ENCODE results near the gene TRAPPC12.
A peak's percentile ranks its signal among the peaks of the same experiment; 100 is the strongest.
"Not testable (repeated sequence)": the region's sequence is repeated elsewhere in the genome, so short reads cannot be mapped to it uniquely, and the experiment has no call there.

The TRAPPC12 gene

DNA sequence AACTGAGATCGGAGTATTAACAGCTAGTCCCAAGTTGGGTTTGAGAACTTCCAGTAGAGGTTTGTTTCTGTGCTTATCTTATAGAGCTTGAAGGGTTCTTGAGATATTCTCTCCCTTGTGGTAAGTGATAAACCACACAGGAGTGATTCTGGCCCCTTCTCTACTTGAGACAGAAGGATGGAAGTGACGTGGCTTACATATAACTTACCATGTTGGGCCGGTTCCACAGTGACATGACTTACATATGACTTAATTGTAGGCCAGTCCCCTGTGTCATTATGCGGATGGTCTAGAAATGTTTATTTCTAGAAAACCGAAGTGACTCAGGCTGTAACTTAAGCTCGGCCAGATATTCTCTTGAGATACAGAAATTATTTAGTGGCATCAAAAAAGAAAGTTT is 62.7 kb downstream of the TRAPPC12 start:
- H3K27ac ChIP-seq, result no peak overlapping the region
- no peak for TF ChIP-seq ZFX (IDR thresholded peaks at IDR 0.05; ENCODE audit: borderline replicate concordance)
- TF ChIP-seq, protein P1, sequence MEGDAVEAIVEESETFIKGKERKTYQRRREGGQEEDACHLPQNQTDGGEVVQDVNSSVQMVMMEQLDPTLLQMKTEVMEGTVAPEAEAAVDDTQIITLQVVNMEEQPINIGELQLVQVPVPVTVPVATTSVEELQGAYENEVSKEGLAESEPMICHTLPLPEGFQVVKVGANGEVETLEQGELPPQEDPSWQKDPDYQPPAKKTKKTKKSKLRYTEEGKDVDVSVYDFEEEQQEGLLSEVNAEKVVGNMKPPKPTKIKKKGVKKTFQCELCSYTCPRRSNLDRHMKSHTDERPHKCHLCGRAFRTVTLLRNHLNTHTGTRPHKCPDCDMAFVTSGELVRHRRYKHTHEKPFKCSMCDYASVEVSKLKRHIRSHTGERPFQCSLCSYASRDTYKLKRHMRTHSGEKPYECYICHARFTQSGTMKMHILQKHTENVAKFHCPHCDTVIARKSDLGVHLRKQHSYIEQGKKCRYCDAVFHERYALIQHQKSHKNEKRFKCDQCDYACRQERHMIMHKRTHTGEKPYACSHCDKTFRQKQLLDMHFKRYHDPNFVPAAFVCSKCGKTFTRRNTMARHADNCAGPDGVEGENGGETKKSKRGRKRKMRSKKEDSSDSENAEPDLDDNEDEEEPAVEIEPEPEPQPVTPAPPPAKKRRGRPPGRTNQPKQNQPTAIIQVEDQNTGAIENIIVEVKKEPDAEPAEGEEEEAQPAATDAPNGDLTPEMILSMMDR (IDR thresholded peaks at IDR 0.05), result no peak

DNA sequence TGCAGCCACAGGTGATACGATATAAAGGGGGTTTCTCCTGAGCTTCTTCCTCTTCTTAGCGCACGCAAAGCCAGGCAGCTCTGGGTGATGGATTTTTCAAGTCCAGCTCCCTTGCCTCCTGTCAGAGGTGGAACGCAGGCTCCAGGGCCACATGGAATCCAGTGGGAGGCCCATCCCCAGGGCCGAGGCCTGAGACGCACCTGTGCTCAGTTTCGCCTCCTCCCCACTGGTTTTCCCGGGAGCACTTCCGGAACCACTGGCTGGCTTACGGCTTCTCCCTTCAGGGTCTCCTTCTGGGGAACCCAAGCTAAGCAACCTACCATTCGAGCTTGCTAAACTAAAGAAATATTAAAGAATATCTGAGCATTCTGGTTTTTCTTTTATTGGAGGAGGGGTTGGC is 63.6 kb downstream of the TRAPPC12 start:
- H3K27ac ChIP-seq, result peak overlapping the region; percentile 37; the same call in 1 of the 2 replicates
- no peak for TF ChIP-seq ZFX (IDR thresholded peaks at IDR 0.05; ENCODE audit: borderline replicate concordance)
- TF ChIP-seq, protein P1 (IDR thresholded peaks at IDR 0.05), result no peak

DNA sequence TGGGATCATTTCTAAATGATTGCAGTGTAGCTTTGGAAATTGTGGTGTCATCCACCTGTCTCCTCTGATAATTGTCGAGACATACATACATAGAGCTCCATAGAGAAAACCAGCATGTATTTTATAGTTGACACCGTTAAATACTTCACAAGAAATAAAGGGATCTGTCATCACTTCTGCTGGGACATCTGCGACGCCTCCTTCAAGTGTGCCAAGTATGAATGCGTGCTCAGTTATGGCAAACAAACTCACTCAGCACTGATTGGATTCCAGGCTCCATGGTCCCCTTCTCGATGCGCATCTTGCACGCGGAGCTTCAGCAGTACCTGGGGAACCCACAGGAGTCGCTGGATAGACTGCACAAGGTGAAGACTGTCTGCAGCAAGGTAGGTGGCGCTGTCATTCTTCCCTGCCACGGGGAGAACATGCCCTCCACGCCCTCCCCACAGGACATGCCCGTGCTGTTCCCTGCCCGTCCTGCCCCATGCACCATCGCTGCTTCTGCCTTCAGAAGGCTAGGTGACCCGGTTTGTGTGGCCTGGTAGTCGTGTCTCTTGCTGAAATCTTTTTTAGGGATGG is 64.1 kb downstream of the TRAPPC12 start:
- TF ChIP-seq, protein P1 (IDR thresholded peaks at IDR 0.05), result no peak; the same call in none of the 2 replicates
- no peak for TF ChIP-seq ZFX (IDR thresholded peaks at IDR 0.05; ENCODE audit: borderline replicate concordance)
- peak overlapping the region; percentile 37; the same call in 1 of the 2 replicates for H3K27ac ChIP-seq

DNA sequence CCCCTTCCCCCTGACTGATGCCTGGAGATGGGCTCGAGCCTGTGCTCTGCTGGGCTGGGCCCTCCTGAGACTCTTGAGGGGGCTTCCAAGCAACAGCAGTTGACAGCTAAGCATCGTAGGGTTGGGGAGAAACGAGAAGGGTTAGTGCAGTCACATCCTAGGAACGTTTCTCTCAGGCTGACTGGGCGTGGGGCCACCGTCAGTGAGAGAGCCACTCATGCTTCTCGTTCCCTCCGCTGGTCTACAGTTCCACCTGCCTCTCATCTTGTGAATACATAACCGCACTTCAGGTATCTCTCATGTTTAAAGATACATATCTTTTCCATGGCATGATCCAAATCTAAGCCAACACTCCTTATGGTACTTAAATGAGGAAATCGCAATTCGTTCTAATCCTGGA is 66.4 kb downstream of the TRAPPC12 start:
- no peak for TF ChIP-seq ZFX (IDR thresholded peaks at IDR 0.05; ENCODE audit: borderline replicate concordance)
- TF ChIP-seq, protein P1 (IDR thresholded peaks at IDR 0.05), result no peak
- H3K27ac ChIP-seq, result no peak overlapping the region

DNA sequence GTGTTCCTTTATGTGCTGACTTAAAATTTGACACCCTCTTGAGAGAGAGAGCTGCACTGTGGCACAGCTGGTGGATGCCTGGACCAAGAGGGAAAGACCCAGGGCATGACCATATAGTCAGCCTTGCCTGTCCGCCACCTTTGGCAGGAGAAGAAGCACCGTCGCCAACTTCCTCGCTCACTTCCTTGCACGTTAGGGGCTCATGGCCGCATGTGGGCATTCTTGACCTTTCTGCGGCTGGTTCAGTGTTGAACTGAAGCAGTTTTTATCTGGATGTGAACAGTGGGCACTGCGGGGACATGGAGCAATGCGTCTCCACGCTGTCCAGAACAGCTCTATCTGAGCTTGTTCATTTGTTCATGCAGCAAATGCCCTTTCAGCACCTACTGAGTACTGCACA is 66.9 kb downstream of the TRAPPC12 start:
- TF ChIP-seq, protein P1 (IDR thresholded peaks at IDR 0.05), result no peak
- TF ChIP-seq ZFX (IDR thresholded peaks at IDR 0.05; ENCODE audit: borderline replicate concordance), result no peak

DNA sequence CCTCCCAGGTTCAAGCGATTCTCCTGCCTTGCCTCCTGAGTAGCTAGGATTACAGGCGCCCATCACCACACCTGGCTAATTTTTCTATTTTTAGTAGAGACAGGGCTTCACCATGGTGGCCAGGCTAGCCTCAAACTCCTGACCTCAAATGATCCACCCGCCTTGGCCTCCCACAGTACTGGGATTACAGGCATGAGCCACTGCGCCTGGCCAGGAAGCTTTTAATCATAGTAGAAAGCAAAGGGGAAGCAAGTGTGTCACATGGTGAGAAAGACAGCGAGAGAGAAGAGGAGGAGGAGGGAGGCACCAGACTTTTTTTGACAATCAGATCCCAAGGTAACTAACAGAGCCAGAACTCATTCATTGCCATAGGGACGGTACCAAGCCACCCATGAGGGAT is 67.7 kb downstream of the TRAPPC12 start:
- not testable (repeated sequence) for H3K27ac ChIP-seq

More for the DNA sequence above, 66.9 kb downstream of the TRAPPC12 start:
- H3K27ac ChIP-seq, result no peak overlapping the region

DNA sequence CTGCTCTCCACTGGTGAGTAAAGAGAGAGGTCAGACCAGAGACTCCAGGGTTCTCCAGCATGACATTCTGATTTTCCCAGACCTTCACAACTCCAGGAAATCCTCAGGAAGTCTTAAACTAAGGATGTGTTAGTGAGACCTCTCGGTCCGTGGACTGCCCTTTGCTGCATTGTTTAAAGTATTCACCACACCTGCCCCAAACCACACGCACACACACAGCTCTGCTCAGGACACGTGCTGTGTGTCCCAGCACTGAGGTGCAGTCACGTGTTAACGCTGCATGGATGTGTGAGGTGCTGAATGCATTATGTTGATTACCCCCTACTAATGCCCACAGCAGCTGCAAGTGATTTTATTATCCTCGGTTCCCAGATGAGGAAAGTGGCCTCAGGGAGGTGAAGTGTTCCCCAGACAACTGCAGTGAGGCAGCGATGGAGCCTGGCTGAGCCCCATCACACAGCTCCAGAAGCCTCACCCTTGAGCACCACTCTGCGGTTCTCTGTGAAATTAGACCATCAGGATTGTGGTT is 68.4 kb downstream of the TRAPPC12 start:
- H3K27ac ChIP-seq, result no peak overlapping the region
- TF ChIP-seq, protein P1 (IDR thresholded peaks at IDR 0.05), result no peak
- no peak for TF ChIP-seq ZFX (IDR thresholded peaks at IDR 0.05; ENCODE audit: borderline replicate concordance)

DNA sequence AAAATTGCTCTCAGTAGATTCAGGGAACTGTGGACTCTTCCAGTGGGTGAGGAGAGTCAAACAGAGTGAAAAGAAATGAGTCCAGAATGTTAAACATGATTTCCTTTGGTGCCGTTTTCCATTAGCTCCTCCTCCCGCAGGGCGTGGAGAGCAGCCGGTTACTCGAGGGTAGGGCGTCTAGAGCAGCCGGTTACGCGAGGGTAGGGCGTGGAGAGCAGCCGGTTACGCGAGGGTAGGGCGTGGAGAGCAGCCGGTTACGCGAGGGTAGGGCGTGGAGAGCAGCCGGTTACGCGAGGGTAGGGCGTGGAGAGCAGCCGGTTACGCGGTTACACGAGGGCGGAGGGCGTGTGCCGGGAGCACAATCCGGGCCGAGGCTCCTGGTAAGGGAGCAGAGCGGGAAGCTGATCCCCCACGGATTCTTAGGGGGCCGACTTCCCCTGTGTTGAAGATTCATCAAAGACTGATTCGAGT is 69.0 kb downstream of the TRAPPC12 start:
- H3K27ac ChIP-seq, result not testable (repeated sequence)

Data from 22Rv1 (cell line).